NCI-H1417 treated with DMSO at 0.1 percent for 48 hours (cell line): ENCODE results near the gene VSTM2B.

Experiments used
- DNase-seq: peaks from one replicate; lab custom pipeline; 2025; lab: John Stamatoyannopoulos, UW

Gene VSTM2B

DNA sequence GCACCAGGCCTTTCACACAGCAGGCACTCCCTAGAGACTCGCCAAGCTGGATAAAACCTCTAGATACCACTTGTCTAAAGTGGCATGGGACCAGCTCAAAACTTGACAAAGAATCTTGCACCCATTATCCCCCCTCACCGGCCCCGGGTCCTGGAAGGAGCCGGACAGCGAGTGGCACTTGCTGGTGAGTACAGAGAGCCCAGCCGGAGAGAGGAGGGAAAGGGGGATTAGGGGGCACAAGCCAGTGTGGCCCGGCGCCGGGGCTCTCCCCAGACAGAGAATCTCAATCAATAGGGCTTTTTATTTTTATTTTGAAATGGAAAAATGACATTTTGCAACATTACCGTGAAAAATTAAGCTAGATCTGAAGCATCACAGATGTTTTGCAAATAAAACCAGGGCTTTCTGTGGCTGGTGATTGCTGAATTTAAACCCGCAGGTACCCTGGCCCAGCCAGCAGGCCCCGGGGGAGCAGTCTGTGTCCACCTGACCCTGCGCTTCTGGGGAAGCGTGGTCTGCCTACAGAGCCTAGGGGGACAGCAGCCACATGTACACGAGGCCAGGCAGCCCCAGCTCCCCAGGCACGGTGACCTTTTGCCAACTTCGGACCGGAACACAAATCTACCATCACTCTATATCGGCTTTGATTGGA is 10.0 kb upstream of the VSTM2B start:
- no peak for DNase-seq

DNA sequence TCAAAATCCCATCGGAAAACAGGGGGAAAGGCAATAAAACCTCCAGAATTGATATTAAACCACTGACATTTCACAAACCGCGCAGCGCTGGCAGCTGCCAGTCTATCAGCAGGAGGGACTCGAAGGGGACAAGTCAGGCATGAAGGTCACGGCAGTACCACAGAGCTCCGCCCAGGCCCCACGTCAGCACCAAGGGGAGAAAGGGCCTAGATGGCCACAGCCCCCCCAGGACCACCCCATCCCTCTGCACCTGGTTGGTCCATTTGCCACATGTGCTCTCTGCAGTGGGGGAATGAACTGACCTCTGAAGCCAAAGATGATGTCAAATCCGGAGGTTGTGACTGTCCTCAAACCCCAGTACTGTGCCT is 9.5 kb upstream of the VSTM2B start:
- no peak for DNase-seq

DNA sequence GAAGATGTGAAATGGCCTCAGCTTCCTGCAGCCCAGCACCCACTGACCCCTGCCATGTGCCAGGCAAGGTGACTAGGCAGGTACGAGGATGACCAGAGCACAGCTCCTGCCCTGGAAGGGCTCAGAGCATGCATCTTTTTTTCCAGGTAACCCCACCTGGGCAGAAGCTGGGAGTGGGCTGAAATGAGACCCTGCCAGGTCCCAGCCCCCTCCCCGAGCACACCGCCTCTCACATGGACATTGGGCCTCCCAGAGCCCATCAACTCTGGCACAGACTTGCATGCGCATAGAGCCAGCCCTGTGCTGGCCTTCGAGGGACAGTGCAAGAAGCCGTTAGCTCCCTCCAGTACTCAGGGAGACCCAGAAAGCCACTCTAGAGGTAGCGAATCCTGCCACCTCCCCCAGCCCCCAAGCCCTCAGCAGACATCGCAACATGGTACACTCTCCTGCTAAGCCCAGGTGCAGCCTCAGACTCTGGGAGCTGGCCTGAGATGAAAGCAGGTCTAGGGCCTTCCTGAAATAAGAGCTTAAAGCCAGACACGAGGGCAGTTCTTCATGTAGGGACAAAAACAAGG is 8.9 kb upstream of the VSTM2B start:
- DNase-seq = no peak

DNA sequence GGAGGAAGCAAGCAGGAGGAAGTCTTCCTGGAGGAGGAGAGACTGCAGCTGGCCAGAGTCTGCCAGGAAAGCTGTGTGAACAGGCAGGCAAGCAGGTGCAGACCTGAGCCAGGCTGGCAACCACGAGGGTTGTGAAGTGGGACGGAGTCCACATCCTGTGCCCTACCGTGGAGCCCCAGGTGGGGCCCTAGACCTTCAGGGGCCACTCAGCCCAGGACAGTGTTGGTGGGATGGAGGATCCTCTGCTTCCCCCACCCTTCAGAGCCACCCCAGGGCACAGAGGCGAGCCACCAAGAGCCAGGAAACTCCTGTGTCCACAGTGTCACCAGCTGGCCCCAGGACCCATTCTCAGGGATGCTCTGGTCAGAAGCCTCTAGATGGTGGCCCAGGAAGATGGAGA is 8.4 kb upstream of the VSTM2B start:
- no peak for DNase-seq

DNA sequence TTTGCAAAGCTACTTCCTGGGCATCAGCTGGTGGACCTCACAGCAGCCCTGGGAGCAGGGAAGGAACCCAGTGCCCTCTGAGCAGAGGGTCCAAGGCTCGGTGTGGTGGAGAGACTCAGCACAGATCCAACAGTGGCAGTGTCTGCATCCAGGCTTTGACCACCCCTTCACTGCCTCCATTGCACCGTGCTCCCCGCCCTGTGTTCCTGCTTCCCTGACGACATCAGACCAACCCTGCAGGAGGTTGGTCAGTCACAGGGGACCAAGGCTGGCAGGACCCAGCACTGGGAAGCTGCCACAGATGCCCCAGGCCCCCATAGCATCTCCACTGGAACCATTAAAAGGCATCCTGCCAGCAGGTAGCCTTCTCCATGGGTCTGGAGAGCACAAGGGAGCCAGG is 7.8 kb upstream of the VSTM2B start:
- no peak for DNase-seq

DNA sequence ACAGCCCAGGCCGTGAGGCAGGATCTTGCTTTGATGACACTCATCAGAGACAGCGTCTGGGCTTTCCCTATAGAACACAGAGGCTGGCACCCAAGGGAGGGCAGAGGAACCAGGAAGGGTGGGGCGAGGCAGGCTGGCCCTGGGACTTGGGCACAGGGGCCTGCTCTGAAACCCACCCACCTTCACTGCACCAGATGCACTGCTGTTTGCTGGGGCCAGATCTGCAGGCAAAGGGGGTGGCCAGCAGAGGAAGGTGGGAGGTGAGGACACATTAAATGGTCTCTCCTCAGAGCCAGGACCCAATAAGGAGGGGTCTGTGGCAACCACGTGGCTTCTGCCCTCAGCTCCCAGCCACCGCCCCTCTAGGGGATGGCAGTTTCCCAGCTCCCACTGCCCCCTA is 6.6 kb upstream of the VSTM2B start:
- DNase-seq = no peak

DNA sequence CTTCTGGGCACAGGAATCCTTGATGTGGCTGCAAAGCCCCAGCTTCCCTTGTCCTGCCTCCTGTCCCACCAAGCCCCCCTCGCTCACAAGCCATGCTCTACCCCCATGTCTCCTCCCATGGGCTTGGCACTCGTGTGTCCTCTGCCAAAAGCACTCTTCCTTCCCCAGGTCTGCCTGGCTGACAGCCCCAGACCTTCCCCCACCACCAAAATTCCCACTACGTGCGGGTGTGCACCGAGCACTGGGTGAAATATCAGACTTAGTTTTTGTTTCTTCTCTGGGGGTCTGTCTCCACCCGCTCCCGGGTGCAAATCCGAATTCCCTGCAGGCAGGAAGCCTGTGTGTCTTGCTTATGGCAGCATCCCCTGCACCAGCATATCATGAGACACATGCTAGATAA is 5.9 kb upstream of the VSTM2B start:
- DNase-seq = no peak

DNA sequence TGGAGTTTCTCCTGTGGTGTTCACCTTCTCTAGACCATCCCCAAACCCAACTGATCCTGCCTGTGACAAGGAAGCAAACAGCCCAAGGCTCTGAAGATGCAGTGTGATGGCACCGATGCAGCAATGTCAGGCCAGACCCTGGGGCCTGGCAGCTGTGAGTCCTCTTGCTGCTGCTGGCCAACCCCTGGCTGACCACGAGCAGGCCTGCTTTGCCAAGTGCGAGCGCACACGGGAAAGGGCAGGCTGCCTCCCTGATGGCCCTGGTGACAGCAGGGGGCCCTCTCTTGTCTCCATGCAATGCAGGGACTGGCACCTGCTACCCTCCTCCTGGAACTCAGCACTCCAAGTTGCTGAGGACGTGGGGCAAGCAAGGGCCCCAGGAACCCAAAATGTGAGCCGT is 5.4 kb upstream of the VSTM2B start:
- no peak for DNase-seq

DNA sequence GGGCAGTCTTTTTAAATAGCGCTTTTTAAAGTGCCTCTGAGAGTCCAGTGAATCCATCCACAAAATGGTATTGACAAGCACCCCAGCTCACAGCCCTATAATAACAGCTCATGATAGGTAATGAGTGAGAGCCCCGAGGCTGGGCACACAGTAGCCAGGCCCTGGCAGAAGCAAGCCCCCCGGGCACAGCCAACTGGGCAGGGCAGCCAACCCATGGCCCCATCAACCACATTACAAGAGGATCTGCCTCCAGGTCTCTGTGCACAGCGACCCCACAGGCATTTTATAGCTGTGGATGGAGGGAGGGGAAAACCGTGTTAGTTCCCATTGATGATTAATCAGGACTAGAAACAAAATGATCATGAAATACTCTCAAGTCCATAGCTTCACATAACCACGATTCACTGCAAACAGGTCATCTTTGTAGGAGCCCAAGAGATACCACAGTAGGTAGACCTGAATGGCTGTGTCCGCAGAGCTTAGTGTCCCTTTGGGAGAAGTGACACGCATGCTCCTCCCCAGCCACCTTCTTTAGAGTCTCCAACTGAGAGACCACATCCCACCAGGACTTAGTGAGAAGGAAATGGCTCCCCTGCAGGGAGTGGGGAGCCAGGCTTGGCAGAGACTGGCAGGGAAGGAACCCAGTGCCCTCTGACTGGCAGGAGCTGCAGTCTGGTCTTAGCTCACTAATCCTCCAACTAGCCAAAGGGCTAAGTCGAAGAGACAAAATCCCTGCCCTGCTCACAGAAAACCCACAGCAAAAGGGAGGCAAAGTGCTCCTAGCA is 4.3 kb upstream of the VSTM2B start:
- no peak for DNase-seq

DNA sequence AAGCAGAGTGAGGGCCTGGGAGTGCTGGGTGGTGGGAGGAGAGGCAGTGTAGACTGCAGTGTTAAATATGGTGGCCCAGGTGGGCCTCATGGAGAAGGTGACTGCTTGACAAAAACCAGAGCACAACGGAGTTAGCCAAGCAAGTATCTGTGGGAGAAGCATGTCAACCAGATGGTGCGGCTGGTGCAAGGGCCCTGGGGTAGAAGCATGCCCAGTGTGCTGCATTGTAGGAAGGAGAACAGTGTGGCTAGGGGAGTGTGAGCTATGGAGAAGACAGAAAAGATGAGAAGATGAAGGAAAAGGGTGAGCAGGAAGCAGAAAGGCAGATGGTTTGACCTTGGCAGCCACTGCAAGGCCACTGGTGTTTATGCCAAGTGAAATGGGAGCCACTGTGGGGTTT is 2.2 kb upstream of the VSTM2B start:
- DNase-seq = no peak

DNA sequence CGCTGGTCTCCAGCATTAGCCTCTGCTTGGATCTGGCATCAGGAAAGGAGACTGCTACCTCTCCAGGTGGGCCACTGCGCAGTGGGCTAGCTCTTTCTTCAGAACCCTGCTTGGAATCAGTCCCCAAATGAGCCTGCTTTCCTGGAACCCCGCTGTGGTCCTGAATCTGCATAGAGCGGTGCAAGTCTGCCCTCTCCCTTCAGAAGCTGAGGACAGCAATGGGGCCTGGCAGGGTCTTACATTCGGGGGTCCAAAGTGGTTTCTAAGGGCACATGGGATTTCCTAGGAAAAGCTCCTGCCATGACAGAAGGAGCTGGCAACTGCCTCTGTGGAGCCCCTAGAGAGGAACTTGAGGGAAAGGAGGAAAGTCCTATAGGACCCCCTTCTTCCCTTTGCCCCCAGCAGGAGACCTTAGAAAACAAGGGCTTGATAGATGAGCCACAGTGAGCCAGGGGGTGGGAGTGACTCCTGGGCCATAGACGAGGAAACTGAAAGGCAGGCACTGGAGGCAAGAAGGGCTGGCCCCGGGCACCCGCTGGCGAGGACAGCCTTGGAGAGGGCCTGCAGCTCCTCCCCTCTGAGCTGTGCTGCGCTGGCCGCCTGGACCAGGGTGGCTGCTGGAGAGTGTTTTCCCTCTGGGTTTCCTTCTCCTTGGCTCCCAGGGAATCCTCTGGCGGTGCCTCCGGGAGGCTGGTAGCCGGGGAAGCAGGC is 1.4 kb upstream of the VSTM2B start:
- DNase-seq = no peak

DNA sequence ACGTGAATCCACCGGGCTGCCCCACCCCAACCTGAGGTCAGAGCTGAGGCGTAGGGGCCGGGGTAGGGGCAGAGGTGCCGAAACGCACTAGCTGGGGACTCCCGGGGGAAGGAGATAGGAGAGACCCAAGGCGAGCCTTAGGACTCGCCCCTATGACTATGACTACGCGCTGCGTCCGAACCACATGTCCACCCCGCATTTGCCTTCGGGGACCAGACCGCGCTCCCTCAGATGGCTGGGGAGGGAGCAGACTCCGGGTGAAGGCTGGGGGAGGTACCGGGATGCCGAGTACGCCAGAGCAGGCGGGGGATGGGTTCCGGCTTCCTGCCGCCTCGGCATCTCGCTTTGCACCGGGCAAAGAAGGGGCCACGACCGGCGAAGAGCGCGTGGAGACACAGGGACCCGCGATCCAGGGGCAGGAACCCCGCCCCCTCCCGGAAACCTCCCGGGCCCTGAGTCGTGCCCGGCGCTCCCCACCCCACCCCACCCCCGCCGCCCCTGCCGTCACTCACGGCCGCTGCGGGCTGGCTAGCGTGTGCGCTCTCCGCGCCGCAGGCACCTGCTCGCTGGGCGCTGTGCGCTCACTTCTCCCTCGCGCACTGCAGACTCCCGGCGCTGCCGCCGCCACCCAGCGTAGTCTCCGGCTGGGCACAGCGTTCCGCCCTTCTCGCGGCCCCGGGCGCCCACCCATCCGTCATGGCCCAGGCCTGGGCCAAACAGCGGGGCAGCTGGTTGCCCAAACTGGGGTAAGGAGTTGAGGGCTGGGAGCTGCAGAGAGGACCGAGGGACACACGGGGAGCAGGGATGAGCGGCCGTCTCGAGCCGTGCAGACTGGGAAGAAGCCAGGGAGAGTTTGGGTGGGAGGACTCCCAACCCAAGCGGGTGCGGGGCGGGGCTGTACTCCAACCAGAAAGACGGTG is 622 bp upstream of the VSTM2B start:
- DNase-seq = no peak

DNA sequence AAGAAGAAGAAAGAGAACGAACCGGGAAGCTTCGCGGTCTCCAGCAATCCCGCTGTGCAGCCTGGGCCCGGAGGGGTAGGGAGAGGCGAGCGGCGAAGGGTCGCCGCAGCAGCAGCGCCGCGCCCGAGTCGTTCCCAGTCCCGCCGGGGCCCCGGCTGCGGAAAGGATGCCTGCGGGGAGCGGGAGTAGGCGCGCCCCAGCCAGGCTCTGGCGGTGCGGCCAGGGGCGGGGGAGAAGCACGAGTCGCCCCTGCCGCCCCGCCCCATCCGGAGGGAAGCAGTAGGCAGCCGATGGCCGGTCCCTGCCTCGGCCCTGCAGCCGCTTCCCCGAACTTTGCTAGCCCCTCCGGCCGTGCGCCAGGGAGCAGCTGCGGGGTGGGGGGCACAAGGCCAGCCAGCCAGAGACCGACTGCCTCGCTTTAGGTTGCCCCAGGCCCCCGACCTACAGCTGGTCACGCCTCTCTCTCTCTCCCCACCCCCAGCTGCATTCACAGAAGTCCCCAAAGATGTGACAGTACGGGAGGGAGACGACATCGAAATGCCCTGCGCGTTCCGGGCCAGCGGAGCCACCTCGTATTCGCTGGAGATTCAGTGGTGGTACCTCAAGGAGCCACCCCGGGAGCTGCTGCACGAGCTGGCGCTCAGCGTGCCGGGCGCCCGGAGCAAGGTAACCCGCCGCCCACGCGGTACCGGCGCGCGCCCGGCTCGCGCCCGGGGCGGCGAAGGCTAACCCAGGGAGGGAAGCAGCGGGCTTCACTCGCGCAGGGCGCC is 1.1 kb downstream of the VSTM2B start:
- no peak for DNase-seq

DNA sequence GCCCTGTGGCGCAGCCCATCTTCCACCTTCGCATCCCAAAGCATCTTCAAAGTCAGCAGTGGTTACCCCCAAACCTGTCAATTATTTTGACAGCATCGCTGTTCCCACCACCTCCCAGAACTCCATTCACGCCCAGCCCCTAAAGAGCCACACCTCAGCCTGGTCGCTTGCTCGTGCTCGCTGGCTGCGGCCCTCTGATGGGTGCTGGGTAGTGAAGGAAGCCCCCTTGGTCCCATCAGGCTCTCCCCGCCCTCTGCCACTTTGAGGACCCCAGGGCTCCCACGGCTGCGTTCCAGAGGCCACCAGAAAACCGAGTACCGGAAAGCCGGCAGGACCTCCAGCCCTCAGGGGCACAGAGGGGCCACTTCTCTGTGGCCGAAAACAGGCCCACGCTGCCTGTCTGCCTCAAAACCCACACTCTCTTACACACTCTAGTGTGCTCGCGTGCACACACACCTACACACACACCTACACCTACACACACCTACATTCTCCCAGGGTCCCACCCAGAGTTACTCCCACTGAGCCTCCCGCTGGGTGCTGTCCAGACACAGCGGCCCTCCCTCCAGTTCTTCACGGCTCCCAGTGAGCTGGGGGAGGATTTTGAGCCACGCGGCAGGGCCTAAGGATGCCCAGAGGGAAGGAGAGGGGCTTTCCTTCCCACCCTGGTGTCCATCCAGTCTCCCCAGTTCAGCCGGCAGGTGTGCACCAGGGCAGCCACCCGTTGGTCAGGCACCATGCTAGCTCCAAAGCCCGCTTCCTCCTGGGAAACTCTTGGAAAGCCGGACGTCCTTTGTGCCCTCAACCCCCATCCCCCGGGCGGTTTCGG is 1.9 kb downstream of the VSTM2B start:
- no peak for DNase-seq

DNA sequence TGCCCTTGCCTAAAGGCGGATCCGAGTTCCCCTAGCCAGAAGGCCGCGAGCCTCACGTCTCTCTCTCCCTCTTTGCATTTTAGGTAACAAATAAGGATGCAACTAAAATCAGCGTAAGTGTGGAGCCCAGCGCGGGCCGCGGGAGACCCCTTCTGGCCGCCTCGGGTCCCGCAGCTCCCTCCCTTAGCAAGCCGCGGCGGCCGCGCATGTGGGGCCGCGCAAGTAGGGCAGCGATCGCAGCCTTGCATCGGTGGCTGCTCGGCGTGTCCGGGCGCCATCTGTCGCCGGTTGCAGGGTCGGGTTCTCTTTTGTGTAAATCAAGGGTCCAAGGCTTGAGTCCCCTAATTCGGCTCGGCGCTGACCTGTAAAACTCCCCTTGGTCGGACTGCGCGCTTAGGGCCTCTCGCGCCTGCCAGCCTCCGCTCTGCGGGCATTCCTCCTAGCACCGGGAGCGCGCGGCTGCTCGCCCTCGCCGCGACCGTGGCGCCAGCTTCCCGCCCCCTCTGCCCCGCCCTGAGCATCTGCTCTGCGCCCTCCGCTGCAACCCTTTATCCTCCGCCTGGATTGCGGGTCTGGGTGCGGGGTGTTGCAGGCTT is 2.7 kb downstream of the VSTM2B start:
- no peak for DNase-seq

DNA sequence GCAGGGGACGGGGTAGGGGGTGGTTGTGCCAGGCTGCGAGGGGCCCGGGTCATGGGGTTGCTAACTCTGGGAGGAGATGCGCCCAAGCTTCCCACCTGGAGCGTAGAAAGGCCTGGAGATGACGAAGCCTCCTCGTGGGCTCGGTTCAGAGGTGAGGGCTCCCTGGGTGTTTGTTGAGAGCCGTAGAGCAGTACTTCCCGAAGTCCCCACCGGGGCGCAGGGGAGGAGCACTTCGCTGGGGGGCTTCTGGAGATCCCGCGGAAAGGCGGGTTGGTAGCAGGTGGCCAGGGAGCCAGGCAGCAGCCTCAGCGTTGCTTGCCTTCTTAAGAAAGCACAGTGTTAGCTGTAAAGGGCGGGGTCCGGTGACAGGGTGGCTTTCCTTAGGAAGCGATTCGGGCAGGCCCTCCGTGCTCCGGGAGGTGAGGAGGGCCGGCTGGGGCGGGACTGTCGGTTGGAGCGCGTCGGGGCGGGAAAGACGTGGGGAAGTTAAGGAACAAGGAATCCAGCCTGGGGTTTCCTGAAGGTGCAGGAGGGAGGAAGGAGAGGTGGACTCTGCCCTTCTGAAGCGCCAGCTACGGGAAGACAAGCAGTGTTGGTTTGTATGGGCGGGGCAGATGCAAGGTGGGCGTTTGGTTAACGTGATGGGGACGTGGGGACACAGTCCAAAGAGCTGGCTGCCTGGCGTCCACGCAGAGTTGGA is 3.3 kb downstream of the VSTM2B start:
- DNase-seq = no peak

DNA sequence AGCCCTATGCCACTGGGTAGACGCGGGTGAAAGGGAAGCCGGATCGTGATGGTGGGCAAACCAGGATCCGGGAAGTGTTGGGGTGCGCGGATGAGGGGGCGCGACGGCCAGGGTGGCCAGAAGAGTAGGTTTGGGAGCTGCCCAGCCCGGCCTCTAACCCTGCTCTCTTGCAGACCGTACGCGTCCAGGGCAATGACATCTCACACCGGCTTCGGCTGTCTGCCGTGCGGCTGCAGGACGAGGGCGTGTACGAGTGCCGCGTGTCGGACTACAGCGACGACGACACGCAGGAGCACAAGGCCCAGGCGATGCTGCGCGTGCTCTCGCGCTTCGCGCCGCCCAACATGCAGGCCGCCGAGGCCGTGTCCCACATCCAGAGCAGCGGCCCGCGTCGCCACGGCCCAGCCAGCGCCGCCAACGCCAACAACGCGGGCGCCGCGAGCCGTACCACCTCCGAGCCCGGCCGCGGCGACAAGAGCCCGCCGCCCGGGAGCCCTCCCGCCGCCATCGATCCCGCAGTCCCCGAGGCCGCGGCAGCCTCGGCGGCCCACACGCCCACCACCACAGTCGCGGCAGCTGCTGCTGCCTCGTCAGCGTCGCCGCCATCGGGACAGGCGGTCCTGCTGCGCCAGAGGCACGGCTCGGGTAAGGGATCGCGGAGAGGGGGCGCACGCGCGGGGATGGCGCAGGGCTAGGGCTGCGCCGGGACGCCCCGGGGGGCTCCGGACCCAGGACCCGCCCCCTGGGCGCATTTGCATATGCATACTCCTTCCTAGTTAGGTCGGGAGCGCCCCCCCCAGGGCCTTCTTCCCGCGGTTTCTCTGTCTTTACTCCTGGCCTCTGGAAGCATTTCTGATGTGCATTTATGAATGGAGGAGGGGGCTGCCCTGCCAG is 4.1 kb downstream of the VSTM2B start:
- DNase-seq = no peak
